Midbrain (tissue), 1 donor: ENCODE data around the gene APOBR.
A peak's percentile ranks its signal among the peaks of the same experiment; 100 is the strongest.
"Not testable (repeated sequence)": the region's sequence is repeated elsewhere in the genome, so short reads cannot be mapped to it uniquely, and the experiment has no call there.

Experiments
- DNase-seq: peaks from one replicate; lab custom pipeline; 2025; lab: John Stamatoyannopoulos, UW

Gene APOBR, protein sequence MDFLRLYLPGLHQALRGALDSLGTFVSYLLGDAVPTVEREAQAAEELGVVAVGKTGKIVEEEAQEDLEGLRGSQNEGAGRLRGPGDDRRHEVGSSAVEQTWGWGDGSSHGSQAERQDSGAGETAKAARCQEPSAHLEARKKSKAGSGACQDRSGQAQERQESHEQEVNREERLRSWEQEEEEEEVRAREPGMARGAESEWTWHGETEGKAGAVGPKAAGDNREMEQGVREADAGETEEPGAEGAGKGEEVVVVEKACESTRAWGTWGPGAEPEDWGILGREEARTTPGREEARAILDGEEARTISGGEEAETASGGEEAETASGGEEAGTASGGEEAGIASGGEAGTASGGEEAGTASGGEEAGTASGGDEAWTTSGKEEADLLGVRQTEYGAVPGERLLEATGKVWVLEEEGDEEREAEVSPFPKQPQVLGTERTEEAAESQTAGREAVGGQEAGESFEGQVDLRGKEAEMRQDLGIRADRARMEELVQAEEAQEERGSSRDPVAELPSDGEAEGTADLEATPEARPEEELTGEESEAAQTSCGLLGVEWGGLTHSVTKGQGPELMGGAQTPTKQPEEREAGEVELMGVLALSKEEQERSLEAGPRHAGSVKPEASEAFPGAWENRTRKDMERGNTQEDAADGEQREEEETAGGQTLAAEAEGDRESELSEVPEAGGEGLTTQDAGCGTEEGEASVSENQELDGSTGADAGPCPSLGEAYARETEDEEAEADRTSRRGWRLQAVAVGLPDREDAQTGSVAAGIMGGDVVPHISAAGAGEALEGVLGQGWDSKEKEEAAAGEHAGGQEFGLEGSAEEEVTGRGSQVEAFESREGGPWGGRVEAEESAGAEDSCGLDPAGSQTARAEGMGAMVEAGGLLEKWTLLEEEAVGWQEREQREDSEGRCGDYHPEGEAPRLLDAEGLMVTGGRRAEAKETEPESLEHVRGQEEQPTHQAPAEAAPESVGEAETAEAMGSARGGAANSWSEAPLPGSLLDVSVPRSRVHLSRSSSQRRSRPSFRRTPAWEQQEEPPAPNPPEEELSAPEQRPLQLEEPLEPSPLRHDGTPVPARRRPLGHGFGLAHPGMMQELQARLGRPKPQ

DNA sequence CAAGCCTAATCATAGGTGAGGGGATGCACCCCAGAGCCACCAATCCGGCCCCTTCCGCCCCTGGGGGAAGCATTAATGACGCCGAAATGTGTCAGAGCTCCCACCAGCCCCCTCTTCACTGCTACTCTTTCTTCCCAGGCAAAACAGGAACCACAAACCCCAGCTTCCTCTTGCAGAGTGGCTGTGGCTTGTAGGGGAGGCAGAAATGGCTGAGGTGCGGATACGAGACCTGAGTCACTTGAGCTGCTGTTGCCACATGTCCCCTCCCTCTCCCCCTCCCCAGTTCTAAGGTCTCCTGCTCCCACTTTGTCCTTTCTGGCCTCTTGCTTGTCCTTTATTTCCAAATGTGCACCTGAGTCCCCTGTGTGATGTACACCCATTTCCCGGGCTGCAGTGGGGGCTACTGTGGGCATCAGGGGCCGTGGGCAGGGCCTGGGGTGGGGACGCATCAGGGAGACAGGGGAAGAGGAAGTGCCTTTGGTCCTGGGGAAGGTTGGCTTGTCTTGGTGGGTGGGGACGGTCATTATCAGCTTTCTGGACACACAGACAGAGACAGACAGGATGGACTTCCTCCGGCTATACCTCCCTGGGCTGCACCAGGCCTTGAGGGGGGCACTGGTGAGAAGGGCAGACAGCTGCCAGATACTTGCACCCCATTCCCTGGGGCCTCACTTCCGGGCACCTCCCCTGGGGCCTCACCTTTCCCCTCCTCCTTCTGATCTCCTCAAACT, at the start of gene APOBR:
TSS of gene APOBR (plus strand) at position 523 of the 731 bp plus-strand sequence. CDS start at position 562, 39 bp downstream.
- DNase-seq = no peak

DNA sequence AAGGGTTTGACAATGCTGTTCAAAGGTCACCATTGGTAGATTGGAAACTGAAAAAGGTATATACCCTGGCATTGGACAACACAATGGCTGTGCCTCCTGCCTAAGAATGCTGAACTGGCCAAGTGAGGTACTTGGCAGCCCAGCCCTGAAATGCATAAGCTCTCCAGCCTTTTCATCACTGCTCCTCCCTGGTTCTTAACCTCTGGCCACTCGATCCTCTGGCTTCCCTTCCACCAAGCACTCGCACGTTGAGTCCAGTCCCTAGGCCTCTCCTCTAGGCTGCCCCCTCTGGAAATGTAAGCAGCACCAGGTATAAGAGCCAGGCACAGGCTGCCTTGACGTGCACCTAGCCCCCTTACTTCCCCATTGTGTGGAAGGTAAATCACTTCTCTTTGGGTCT, 48.1 kb upstream of the APOBR start:
- not testable (repeated sequence) for DNase-seq

DNA sequence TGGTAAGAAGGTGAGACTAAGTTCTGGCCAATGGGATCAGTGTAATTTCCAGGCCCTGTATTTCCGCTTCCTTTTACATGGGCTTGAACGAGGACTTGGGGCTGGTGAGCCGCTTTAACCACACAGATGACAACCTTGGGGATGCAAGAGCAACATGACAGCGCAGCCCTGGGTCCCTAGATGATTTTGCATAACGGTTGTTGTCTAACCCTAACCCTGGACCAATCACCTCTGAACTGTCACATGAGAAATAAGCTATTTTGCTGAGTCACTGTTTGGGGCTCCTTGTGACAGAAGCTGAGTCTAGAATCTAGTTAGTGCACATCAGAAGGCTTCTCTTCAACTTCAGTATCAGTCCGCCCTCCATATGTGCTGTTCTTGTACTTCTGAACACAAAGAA, 47.4 kb upstream of the APOBR start:
- DNase-seq = not testable (repeated sequence)

DNA sequence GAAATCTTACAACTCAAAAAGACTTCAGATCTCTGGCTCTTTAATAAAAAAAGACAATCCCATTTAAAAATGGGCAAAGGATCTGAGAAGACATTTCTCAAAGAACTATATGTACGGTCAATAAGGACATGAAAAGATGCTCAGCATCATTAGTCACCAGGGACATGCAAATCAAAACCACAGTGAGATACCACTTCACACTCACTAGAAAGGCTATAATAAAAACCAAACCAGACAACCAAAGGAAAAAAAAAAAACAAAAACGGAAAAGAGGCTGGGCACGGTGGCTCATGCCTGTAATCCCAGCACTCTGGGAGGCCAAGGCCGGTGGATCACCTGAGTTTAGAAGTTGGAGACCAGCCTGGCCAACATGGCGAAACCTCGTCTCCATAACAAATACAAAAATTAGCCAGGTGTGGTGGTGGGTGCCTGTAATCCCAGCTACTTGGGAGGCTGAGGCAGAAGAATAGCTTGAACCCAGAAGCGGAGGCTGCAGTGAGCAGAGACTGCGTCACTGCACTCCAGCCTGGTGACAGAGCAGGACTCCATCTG, 20.7 kb upstream of the APOBR start:
- DNase-seq = no peak

DNA sequence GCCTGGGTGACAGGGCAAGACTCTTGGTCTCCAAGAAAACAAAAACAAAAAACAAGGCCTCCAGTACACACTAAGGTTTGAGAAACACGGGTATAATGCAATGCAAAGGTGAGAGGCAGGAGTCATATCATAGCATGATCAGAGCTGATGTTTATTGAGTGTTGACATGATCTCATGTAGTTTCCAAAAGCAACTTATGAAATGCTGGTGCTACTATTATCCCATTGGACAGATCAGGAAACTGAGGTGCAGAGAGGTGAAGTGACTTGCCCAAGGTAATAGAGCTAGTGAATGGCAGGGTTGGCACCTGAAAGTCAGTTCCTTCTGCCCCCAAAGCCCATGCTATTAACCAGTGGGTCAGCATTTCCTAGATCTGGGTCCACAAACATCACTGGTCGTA, 19.2 kb upstream of the APOBR start:
- DNase-seq = no peak

DNA sequence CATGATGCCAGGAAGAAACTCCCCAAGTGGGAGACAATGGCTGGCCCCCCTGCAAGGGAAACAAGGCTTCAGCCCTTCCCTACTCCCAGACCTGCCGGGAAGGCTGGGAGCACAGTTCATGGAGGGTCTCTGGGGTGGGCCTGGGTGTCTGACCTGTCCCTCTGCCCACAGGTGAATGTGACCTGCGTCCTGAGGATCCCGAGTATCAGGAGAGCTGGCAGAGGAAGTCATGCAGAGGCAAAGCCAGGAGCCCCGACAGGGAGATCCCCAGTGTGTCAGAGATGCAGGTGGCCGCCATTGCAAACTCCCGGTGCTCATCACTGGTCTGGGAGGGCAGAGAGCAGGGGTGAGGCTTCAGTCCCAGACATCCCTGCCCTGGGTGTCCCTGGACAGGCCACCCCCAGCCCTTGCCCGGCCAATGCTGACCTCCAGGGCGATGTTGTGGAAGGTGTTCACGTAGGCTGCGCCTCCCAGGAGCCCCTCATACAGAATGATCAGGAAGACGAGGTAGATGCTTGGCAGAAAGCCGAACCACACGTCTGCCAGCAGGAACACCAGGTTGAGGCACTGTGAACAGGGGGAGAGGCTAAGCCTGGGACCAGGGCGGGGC, 17.0 kb upstream of the APOBR start:
- DNase-seq = no peak

DNA sequence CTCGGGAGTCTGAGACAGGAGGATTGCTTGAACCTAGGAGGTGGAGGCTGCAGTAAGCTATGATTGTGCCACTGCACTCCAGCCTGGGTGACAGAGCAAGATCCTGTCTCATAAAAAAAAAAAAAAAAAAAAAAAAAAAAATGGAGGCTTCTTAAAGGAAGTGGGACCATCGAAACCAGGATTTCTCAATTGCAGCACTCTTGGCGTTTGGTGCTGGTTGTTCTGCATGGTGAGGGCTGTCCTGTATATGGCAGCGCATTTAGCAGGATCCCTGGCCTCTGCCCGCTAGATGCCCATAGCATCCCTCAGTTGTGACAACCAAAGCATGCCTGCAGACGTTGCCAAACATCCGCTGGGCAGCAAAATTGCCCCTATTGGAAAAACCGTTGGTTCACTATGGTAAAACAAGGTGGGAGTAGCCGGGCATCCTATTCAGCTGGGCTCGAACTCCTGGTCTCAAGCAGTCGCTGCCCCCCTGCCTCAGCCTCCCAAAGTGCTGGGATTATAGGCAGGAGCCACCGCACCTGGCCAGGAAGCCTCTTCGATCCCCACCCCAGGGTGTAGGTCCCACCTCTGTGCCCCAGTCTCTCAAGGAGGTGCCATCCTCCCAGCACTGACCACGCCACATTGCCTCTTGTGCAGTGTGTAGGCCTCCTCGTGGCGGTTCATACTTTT, 15.8 kb upstream of the APOBR start:
- DNase-seq = no peak

DNA sequence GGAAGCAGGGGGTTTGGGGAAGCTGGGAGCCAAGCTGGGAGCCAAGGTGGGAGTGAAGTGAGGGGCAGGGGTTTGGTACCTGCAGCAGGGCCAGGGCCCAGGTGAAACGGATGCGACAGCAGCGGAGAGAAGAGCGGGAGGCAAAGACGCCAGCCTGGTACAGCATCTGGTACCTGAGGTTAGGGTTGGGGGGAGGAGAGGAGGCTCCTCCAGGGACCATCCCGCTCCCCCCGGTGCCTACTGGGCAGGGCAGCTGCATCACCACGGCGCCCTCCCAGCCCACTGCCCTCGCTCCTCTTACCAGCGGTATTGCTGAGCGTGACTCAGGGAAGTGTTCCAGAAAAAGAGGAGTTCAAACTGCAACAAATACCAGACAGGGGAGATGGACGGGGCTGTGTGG, 12.4 kb upstream of the APOBR start:
- no peak for DNase-seq

DNA sequence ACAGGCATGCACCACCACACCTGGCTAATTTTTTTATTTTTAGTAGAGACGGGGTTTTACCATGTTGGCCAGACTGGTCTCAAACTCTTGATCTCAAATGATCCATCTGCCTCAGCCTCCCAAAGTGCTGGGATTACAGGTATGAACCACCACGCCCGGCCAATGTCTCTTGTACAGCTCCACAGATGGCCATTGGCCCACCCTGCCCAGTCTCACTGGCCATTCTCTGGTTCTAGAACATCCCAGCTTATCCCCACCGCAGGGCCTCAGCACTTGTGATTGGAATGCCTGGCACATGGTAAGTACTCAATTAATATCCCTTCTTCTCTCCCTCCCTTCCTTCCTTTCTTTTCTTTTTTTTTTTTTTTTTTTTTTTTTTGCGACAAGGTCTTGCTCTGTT, 11.1 kb upstream of the APOBR start:
- DNase-seq = not testable (repeated sequence)

DNA sequence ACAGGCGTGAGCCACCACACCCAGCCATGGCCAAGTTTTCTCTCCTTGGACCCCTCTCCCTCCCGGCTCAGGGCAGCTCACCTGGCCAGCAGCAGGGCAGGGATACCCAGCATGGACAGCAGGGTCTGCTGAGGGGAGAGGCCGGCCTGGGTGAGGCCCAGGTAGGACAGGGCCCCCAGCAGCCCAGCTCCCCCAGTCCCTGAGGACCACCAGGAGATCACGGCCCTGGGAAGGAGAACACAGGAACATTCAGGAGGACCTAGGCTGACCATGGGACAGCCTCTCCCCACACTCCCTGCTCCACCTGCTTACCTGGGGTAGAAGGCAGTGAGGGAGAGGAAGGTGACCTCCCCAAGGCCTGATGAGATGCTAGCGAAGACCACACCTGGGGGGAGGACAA, 8.2 kb upstream of the APOBR start:
- no peak for DNase-seq

DNA sequence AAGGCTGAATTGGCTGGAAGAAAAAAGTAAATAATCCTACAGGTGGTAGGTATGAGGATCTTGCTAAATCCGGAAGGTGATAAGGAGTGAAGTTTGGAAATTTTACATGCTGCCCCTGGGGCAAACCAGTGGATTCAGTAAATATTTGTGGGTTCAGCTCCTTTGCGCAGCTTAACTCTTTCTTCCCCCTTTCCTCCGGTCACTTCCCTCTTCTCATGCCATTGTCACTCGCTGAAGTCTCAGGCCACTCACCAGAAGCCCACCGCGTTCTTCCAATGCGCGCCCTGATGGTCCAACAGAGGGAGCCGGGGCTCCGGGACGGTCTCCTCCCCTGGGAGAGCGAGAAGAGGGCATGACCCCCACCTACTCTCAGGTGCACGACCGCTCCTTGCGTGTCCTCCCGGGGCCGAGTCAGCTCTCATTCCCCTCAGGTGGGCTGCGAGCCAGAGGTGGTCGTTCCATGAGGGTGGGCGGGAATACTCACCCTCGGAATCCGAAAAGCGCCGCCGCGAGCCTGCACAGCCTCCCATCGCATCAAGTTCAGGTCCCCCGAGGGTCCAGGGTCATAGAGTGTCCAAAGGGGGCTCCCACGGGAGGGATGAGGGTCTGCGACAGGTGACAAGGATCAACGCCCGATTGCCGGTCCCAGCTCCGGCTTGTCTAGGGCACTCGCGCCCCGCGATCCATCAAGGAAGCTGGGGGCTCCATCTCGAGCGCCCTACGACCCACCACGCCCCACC, 3.0 kb upstream of the APOBR start:
- DNase-seq = peak; percentile 33

DNA sequence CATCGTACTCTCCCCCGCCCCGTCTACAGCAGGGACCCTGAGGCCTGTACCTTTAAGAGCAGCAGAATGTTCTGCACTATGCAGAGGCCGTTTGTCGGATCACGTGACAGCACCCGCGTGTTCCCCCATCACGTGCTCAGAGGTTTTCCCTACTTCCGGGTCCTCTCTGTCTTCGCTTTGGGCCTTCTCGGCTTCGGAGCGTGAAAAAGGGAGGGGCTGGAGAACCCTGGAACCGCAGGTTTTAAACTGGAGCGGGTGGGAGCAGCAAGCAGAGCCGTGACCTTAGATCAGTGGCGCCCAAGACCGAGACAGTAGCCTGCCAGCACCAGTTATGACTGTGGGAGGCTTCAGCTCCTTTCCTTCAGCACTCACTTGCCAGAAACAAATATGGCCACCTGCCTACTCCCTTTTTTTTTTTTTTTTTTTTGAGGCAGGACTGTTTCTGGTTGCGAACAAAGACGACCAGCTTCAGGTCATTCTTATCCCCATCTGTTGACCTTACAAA, 2.4 kb upstream of the APOBR start, which contains the start of gene CLN3:
TSS of gene CLN3 (minus strand) at position 105 of the 505 bp plus-strand sequence. CDS start 315 bp downstream, outside the sequence.
- peak; percentile 92 for DNase-seq

DNA sequence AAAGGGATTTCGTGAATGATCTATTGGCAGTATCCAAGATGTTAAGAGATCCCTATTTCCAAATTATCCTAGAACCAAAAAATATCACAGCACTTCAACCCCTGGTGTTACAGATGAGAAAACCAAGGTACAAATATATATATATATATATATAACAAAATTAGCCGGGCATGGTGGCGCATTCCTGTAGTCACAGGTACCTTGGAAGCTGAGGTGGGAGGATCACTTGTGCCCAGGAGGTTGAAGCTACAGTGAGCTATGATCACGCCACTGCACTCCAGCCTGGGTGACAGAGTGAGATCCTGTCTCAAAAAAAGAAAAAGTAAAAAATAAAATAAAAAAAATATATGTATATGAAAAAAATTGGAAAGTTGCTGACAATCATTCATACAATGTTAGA, 1.9 kb upstream of the APOBR start:
- DNase-seq = no peak

DNA sequence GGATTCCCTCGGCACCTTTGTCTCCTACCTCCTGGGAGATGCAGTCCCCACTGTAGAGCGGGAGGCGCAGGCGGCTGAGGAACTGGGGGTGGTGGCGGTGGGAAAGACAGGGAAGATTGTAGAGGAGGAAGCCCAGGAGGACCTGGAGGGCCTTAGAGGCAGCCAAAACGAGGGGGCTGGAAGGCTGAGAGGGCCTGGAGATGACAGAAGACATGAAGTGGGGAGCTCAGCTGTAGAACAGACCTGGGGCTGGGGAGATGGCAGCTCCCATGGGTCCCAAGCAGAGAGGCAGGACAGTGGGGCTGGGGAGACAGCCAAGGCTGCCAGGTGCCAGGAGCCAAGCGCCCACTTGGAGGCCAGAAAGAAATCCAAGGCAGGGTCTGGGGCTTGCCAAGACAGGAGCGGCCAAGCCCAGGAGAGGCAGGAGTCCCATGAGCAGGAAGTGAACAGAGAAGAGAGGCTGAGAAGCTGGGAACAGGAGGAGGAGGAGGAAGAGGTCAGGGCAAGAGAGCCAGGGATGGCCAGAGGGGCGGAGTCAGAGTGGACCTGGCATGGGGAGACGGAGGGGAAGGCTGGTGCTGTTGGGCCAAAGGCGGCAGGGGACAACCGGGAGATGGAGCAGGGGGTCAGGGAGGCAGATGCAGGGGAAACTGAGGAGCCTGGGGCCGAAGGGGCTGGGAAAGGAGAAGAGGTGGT, 803 bp downstream of the APOBR start:
- DNase-seq = no peak

DNA sequence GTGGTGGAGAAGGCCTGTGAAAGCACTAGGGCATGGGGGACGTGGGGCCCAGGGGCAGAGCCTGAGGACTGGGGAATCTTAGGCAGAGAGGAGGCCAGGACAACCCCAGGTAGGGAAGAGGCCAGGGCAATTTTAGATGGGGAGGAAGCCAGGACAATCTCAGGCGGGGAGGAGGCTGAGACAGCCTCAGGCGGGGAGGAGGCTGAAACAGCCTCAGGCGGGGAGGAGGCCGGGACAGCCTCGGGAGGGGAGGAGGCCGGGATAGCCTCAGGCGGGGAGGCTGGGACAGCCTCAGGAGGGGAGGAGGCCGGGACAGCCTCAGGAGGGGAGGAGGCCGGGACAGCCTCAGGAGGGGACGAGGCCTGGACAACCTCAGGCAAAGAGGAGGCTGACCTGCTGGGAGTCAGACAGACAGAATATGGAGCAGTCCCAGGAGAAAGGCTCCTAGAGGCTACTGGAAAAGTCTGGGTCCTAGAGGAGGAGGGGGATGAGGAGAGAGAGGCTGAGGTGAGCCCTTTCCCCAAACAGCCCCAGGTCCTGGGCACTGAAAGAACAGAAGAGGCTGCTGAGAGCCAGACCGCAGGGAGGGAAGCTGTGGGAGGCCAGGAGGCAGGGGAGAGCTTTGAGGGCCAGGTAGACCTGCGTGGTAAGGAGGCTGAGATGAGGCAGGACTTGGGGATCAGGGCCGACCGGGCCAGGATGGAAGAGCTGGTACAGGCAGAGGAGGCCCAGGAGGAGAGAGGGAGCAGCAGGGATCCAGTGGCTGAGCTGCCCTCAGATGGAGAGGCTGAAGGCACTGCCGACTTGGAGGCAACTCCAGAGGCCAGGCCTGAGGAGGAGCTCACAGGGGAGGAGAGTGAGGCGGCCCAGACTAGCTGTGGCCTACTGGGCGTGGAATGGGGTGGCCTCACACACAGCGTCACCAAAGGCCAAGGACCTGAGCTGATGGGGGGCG, 1.6 kb downstream of the APOBR start:
- no peak for DNase-seq

DNA sequence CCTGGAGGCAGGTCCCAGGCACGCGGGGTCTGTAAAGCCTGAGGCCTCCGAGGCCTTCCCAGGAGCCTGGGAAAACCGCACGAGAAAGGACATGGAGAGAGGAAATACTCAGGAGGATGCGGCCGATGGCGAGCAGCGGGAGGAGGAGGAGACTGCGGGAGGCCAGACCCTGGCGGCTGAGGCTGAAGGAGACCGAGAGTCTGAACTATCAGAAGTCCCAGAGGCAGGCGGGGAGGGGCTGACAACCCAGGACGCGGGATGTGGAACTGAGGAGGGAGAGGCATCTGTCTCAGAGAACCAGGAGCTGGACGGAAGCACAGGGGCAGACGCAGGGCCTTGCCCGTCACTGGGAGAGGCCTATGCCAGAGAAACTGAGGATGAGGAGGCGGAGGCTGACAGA, 2.4 kb downstream of the APOBR start:
- no peak for DNase-seq

DNA sequence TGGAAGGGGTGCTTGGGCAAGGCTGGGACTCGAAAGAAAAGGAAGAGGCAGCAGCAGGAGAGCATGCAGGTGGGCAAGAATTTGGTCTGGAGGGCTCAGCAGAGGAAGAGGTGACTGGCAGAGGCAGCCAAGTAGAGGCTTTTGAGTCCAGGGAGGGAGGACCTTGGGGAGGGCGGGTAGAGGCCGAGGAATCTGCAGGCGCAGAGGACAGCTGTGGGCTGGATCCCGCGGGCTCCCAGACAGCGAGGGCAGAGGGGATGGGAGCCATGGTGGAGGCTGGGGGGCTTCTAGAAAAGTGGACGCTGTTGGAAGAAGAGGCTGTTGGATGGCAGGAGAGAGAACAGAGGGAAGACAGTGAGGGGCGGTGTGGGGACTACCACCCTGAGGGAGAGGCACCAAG, 2.9 kb downstream of the APOBR start:
- no peak for DNase-seq
